HepG2 (cell line): ENCODE measurements around the gene P2RY2. TPM values are rescaled to one million over a fixed set of nuclear protein-coding genes. Genes with fewer than 3 reads are reported as not detected.

ENCODE experiments used
- ARID3A ChIP-seq: IDR thresholded peaks from 2 replicates; pipeline ENCODE4 v1.6.1; 2012; ENCODE audit warnings: low read depth, low read length, improper control_type of control experiment
- FUBP1 ChIP-seq: sonication (generic); formaldehyde crosslinking; IDR thresholded peaks from 2 replicates; pipeline ENCODE4 v1.5.1; 2020; ENCODE audit warnings: missing genetic modification reagents, mild to moderate bottlenecking, borderline replicate concordance
- HOXA5 ChIP-seq: sonication (generic); formaldehyde crosslinking; IDR thresholded peaks from 2 replicates; pipeline ENCODE4 v1.4.0; 2020; ENCODE audit warnings: missing genetic modification reagents
- KAT7 ChIP-seq: IDR thresholded peaks from 2 replicates; pipeline ENCODE4 v1.6.1; 2018; ENCODE audit warnings: borderline replicate concordance, missing compliant biosample characterization
- KLF13 ChIP-seq: sonication (generic); formaldehyde crosslinking; IDR thresholded peaks from 2 replicates; pipeline ENCODE4 v1.4.0; 2020; ENCODE audit warnings: mild to moderate bottlenecking, missing genetic modification reagents
- RERE ChIP-seq: IDR thresholded peaks from 2 replicates; pipeline ENCODE4 v1.6.1; 2016; ENCODE audit warnings: low read depth, missing genetic modification reagents, missing compliant biosample characterization
- ZBTB20 ChIP-seq: sonication (generic); formaldehyde crosslinking; IDR thresholded peaks from 2 replicates; pipeline ENCODE4 v1.8.1; 2023; ENCODE audit warnings: missing genetic modification reagents, low read depth, mild to moderate bottlenecking, borderline replicate concordance
- ZHX2 ChIP-seq, 2 experiments: sonication (generic) in 1 of 2; formaldehyde crosslinking in 1 of 2; IDR thresholded peaks; 2 replicates each; pipeline versions ENCODE4 v1.6.1 to v1.9.0; 2014 to 2022; ENCODE audit warnings: antibody characterized with exemption in 1 of 2, borderline replicate concordance in 1 of 2, inconsistent platforms in 1 of 2, low read depth in 1 of 2, missing genetic modification reagents in 1 of 2
- ZNF253 ChIP-seq: sonication (generic); formaldehyde crosslinking; IDR thresholded peaks from 2 replicates; pipeline ENCODE4 v1.8.0; 2022; ENCODE audit warnings: mild to moderate bottlenecking, missing genetic modification reagents, borderline replicate concordance
- ZNF704 ChIP-seq: sonication (generic); formaldehyde crosslinking; IDR thresholded peaks from 2 replicates; pipeline ENCODE4 v1.8.1; 2023; ENCODE audit warnings: mild to moderate bottlenecking, inconsistent platforms, moderate library complexity, missing genetic modification reagents, borderline replicate concordance
- polyA plus RNA-seq, 8 experiments: library from polyadenylated mRNA; depleted of rRNA in 3 of 8; stranded (reverse) in 7 of 8; unstranded in 1 of 8; fragments of >200 nt; fragmentation: Illumina TruSeq in 4 of 8; extraction: Trizol in 4 of 8; gene quantifications; 2 replicates each; pipeline versions ENCODE4 v1.2.1 to v1.2.3, GENCODE V29; 2011 to 2016; ENCODE audit warnings: low read depth in 4 of 8, missing spikeins in 1 of 8, mixed read lengths in 1 of 8; ENCODE audit not compliant: insufficient read depth in 1 of 8
- total RNA-seq, 5 experiments: library from RNA; depleted of rRNA; stranded (reverse); fragments of >200 nt; fragmentation: Illumina TruSeq; extraction: Trizol; gene quantifications; 2 replicates each; pipeline ENCODE4 v1.2.3, GENCODE V29; 2016; ENCODE audit warnings: low read depth in 1 of 5

P2RY2 gene
- total and polyA plus RNA-seq, 2 of the 13 experiments (the other 11 are each of a cell fraction or from before 2014, with no cell fraction given): 0.95 to 3.1 TPM

GRCh38 chr11:73172992-73173656, 45.0 kb upstream of the P2RY2 start (continued):
- TF ChIP-seq ZHX2 (IDR thresholded peaks at IDR 0.05; ENCODE audit: low read depth) (no peak), ZHX2 (CRISPR knock-in tag; IDR thresholded peaks at IDR 0.05; ENCODE audit: borderline replicate concordance) (no peak; the same call in 1 of the 2 replicates), RERE (CRISPR knock-in tag) (no peak), KAT7 (CRISPR knock-in tag) (no peak), ARID3A (no peak), ZNF704 (no peak), FUBP1 (CRISPR knock-in tag) (no peak), HOXA5 (CRISPR knock-in tag) (no peak), ZBTB20 (no peak), KLF13 (CRISPR knock-in tag) (no peak), ZNF253 (no peak)
